HepG2 (cell line): Measurements from ENCODE around the gene JPT2. TPM values are rescaled to one million over a fixed set of nuclear protein-coding genes. Genes with fewer than 3 reads are reported as not detected.
A peak's percentile ranks its signal among the peaks of the same experiment; 100 is the strongest.

Experiments
- ARNT2 ChIP-seq: sonication (generic); formaldehyde crosslinking; IDR thresholded peaks from 2 replicates; pipeline ENCODE4 v1.8.0; 2022; ENCODE audit warnings: mild to moderate bottlenecking, low read depth, missing genetic modification reagents, moderate library complexity
- ATF7 ChIP-seq, 2 experiments: fragments of 450-650 bp in 1 of 2; sonication (generic) in 1 of 2; formaldehyde crosslinking in 1 of 2; IDR thresholded peaks; 2 replicates each; pipeline versions ENCODE4 v1.4.0 to v1.6.1; 2016 to 2020; ENCODE audit warnings: antibody characterized with exemption in 1 of 2, mild to moderate bottlenecking in 1 of 2, missing genetic modification reagents in 1 of 2
- GPN1 ChIP-seq: sonication (generic); formaldehyde crosslinking; IDR thresholded peaks from 2 replicates; pipeline ENCODE4 v1.5.1; 2020; ENCODE audit warnings: missing genetic modification reagents, borderline replicate concordance
- IKZF4 ChIP-seq: sonication (generic); formaldehyde crosslinking; IDR thresholded peaks from 2 replicates; pipeline ENCODE4 v1.5.1; 2020; ENCODE audit warnings: borderline replicate concordance, mild to moderate bottlenecking, low read depth, missing genetic modification reagents; ENCODE audit errors: not compliant biosample characterization
- KLF12 ChIP-seq: sonication (generic); formaldehyde crosslinking; IDR thresholded peaks from 2 replicates; pipeline ENCODE4 v1.4.0; 2020; ENCODE audit warnings: missing genetic modification reagents, borderline replicate concordance
- MAZ ChIP-seq, 2 experiments: sonication (generic) in 1 of 2; formaldehyde crosslinking in 1 of 2; IDR thresholded peaks; 2 replicates each; pipeline versions ENCODE4 v1.5.0 to v1.6.1; 2012 to 2020; ENCODE audit warnings: low read depth in 2 of 2, mild to moderate bottlenecking in 2 of 2, borderline replicate concordance in 1 of 2, improper control_type of control experiment in 1 of 2, low read length in 1 of 2, missing genetic modification reagents in 1 of 2, moderate library complexity in 1 of 2
- MIER3 ChIP-seq: IDR thresholded peaks from 2 replicates; pipeline ENCODE4 v1.6.1; 2016; ENCODE audit warnings: missing compliant biosample characterization, borderline replicate concordance
- PPARG ChIP-seq: conservative IDR thresholded peaks from 2 replicates; pipeline ENCODE4 v1.6.1; 2016; ENCODE audit warnings: missing biosample characterization, missing genetic modification reagents
- SP5 ChIP-seq: IDR thresholded peaks from 2 replicates; pipeline ENCODE4 v1.6.1; 2016; ENCODE audit warnings: low read depth, borderline replicate concordance
- SUZ12 ChIP-seq: fragments of 150-350 bp; IDR thresholded peaks from 2 replicates; pipeline ENCODE4 v1.6.1; 2014; ENCODE audit warnings: low read depth, low read length
- ZMYM4 ChIP-seq: sonication (generic); formaldehyde crosslinking; IDR thresholded peaks from 2 replicates; pipeline ENCODE4 v1.8.1; 2023; ENCODE audit warnings: mild to moderate bottlenecking, missing genetic modification reagents
- ZNF44 ChIP-seq: sonication (generic); formaldehyde crosslinking; IDR thresholded peaks from 2 replicates; pipeline ENCODE4 v1.5.1; 2020; ENCODE audit warnings: mild to moderate bottlenecking, missing genetic modification reagents
- ZNF629 ChIP-seq: sonication (generic); formaldehyde crosslinking; conservative IDR thresholded peaks from 2 replicates; pipeline ENCODE4 v1.5.0; 2020; ENCODE audit warnings: missing genetic modification reagents
- ZNF670 ChIP-seq: sonication (generic); formaldehyde crosslinking; IDR thresholded peaks from 2 replicates; pipeline ENCODE4 v1.8.0; 2022; ENCODE audit warnings: mild to moderate bottlenecking, missing genetic modification reagents, borderline replicate concordance
- ZNF780A ChIP-seq: sonication (generic); formaldehyde crosslinking; IDR thresholded peaks from 2 replicates; pipeline ENCODE4 v1.8.0; 2022; ENCODE audit warnings: mild to moderate bottlenecking, missing genetic modification reagents, moderate library complexity
- ZNF792 ChIP-seq: IDR thresholded peaks from 2 replicates; pipeline ENCODE4 v1.6.1; 2016
- polyA plus RNA-seq, 8 experiments: library from polyadenylated mRNA; depleted of rRNA in 3 of 8; stranded (reverse) in 7 of 8; unstranded in 1 of 8; fragments of >200 nt; fragmentation: Illumina TruSeq in 4 of 8; extraction: Trizol in 4 of 8; gene quantifications; 2 replicates each; pipeline versions ENCODE4 v1.2.1 to v1.2.3, GENCODE V29; 2011 to 2016; ENCODE audit warnings: low read depth in 4 of 8, missing spikeins in 1 of 8, mixed read lengths in 1 of 8; ENCODE audit not compliant: insufficient read depth in 1 of 8
- total RNA-seq, 5 experiments: library from RNA; depleted of rRNA; stranded (reverse); fragments of >200 nt; fragmentation: Illumina TruSeq; extraction: Trizol; gene quantifications; 2 replicates each; pipeline ENCODE4 v1.2.3, GENCODE V29; 2016; ENCODE audit warnings: low read depth in 1 of 5
- TF ChIP-seq, protein P1 (sequence below): sonication (generic); formaldehyde crosslinking; IDR thresholded peaks from 2 replicates; pipeline ENCODE4 v1.9.0; 2021; ENCODE audit warnings: missing genetic modification reagents, borderline replicate concordance
- TF ChIP-seq, protein P2 (sequence below): sonication (generic); formaldehyde crosslinking; IDR thresholded peaks from 2 replicates; pipeline ENCODE4 v1.5.0; 2020; ENCODE audit warnings: missing genetic modification reagents
- TF ChIP-seq, protein P3 (sequence below): sonication (generic); formaldehyde crosslinking; IDR thresholded peaks from 2 replicates; pipeline ENCODE4 v1.9.0; 2021; ENCODE audit warnings: missing genetic modification reagents, mild to moderate bottlenecking, borderline replicate concordance
- TF ChIP-seq, protein P4 (sequence below): sonication (generic); formaldehyde crosslinking; IDR thresholded peaks from 2 replicates; pipeline ENCODE4 v1.4.0; 2020; ENCODE audit warnings: missing genetic modification reagents

JPT2 gene
- total and polyA plus RNA-seq, 2 of the 13 experiments (the other 11 are each of a cell fraction or from before 2014, with no cell fraction given) = 53.5 to 89.4 TPM

DNA sequence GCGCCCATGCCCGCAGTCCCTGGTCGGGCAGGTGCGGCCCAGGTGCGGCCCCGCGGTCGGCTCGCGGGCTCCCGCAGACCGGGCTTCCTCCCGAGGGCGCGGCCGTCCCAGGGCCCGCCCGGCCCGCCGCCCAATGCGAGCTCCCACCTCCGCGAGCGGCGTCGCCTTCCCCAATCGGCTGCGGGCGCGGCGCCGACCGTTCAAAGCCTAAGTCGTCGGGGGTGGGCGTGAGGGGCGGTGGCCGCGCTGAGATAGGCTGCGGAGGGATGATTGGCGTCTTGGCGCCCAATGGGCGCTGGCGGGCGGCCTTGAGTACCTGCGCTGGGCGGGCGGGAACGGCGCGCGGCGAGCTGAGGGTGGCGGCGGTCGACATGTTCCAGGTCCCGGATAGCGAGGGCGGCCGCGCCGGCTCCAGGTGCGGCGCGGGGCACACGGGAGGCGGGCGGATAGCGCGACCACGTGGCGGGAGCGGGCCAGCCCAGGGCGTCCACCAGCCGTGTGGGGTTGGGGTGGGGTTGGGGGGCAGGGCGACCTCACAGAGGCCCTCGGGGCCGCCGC is at the start of gene JPT2 (continued):
- TF ChIP-seq, protein P1, sequence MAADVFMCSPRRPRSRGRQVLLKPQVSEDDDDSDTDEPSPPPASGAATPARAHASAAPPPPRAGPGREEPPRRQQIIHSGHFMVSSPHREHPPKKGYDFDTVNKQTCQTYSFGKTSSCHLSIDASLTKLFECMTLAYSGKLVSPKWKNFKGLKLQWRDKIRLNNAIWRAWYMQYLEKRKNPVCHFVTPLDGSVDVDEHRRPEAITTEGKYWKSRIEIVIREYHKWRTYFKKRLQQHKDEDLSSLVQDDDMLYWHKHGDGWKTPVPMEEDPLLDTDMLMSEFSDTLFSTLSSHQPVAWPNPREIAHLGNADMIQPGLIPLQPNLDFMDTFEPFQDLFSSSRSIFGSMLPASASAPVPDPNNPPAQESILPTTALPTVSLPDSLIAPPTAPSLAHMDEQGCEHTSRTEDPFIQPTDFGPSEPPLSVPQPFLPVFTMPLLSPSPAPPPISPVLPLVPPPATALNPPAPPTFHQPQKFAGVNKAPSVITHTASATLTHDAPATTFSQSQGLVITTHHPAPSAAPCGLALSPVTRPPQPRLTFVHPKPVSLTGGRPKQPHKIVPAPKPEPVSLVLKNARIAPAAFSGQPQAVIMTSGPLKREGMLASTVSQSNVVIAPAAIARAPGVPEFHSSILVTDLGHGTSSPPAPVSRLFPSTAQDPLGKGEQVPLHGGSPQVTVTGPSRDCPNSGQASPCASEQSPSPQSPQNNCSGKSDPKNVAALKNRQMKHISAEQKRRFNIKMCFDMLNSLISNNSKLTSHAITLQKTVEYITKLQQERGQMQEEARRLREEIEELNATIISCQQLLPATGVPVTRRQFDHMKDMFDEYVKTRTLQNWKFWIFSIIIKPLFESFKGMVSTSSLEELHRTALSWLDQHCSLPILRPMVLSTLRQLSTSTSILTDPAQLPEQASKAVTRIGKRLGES (CRISPR knock-in tag) = no peak
- no peak for TF ChIP-seq ZNF44 (CRISPR knock-in tag)
- peak; percentile 65; the same call in 1 of the 2 replicates for TF ChIP-seq KLF12 (CRISPR knock-in tag)
- TF ChIP-seq ZMYM4 = no peak; the same call in 1 of the 2 replicates
- TF ChIP-seq MIER3 = no peak
- no peak for TF ChIP-seq IKZF4 (CRISPR knock-in tag)
- no peak for TF ChIP-seq PPARG (CRISPR knock-in tag)
- TF ChIP-seq ATF7 (IDR thresholded peaks at IDR 0.05) = no peak
- no peak for TF ChIP-seq ATF7 (CRISPR knock-in tag; IDR thresholded peaks at IDR 0.05)
- TF ChIP-seq, protein P2, sequence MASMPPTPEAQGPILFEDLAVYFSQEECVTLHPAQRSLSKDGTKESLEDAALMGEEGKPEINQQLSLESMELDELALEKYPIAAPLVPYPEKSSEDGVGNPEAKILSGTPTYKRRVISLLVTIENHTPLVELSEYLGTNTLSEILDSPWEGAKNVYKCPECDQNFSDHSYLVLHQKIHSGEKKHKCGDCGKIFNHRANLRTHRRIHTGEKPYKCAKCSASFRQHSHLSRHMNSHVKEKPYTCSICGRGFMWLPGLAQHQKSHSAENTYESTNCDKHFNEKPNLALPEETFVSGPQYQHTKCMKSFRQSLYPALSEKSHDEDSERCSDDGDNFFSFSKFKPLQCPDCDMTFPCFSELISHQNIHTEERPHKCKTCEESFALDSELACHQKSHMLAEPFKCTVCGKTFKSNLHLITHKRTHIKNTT (CRISPR knock-in tag) = no peak
- TF ChIP-seq, protein P3, sequence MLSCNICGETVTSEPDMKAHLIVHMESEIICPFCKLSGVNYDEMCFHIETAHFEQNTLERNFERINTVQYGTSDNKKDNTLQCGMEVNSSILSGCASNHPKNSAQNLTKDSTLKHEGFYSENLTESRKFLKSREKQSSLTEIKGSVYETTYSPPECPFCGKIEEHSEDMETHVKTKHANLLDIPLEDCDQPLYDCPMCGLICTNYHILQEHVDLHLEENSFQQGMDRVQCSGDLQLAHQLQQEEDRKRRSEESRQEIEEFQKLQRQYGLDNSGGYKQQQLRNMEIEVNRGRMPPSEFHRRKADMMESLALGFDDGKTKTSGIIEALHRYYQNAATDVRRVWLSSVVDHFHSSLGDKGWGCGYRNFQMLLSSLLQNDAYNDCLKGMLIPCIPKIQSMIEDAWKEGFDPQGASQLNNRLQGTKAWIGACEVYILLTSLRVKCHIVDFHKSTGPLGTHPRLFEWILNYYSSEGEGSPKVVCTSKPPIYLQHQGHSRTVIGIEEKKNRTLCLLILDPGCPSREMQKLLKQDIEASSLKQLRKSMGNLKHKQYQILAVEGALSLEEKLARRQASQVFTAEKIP (CRISPR knock-in tag) = no peak
- no peak for TF ChIP-seq ZNF670
- TF ChIP-seq SUZ12 = no peak
- TF ChIP-seq GPN1 = no peak
- no peak for TF ChIP-seq ZNF629 (CRISPR knock-in tag)
- 0 out of 2 replicates have a peak, but pooled peaks have one; percentile 21 for TF ChIP-seq MAZ (IDR thresholded peaks at IDR 0.05; ENCODE audit: borderline replicate concordance, low read depth, low read length)
- 0 out of 2 replicates have a peak, but pooled peaks have one; percentile 1 for TF ChIP-seq MAZ (CRISPR knock-in tag; IDR thresholded peaks at IDR 0.05; ENCODE audit: low read depth)
- TF ChIP-seq, protein P4, sequence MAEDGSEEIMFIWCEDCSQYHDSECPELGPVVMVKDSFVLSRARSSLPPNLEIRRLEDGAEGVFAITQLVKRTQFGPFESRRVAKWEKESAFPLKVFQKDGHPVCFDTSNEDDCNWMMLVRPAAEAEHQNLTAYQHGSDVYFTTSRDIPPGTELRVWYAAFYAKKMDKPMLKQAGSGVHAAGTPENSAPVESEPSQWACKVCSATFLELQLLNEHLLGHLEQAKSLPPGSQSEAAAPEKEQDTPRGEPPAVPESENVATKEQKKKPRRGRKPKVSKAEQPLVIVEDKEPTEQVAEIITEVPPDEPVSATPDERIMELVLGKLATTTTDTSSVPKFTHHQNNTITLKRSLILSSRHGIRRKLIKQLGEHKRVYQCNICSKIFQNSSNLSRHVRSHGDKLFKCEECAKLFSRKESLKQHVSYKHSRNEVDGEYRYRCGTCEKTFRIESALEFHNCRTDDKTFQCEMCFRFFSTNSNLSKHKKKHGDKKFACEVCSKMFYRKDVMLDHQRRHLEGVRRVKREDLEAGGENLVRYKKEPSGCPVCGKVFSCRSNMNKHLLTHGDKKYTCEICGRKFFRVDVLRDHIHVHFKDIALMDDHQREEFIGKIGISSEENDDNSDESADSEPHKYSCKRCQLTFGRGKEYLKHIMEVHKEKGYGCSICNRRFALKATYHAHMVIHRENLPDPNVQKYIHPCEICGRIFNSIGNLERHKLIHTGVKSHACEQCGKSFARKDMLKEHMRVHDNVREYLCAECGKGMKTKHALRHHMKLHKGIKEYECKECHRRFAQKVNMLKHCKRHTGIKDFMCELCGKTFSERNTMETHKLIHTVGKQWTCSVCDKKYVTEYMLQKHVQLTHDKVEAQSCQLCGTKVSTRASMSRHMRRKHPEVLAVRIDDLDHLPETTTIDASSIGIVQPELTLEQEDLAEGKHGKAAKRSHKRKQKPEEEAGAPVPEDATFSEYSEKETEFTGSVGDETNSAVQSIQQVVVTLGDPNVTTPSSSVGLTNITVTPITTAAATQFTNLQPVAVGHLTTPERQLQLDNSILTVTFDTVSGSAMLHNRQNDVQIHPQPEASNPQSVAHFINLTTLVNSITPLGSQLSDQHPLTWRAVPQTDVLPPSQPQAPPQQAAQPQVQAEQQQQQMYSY = peak; percentile 54; the same call in 1 of the 2 replicates
- TF ChIP-seq ZNF792 (CRISPR knock-in tag) = no peak
- peak; percentile 90 for TF ChIP-seq ARNT2 (CRISPR knock-in tag)
- peak; percentile 35; the same call in 1 of the 2 replicates for TF ChIP-seq SP5 (CRISPR knock-in tag)
- no peak for TF ChIP-seq ZNF780A (CRISPR knock-in tag)
